22Rv1 (cell line): Measurements from ENCODE around the gene CTBP2.

Experiments used
- H3K27ac ChIP-seq: fragments of 450-650 bp; 2 replicates; pipeline ENCODE4 v1.5.1; 2017
- CTCF ChIP-seq: fragments of 450-650 bp; IDR thresholded peaks from 2 replicates; pipeline ENCODE4 v1.5.1; 2017; ENCODE audit warnings: mild to moderate bottlenecking
- ZFX ChIP-seq: fragments of 450-650 bp; IDR thresholded peaks from 2 replicates; pipeline ENCODE4 v1.6.1; 2017; ENCODE audit warnings: antibody characterized with exemption, borderline replicate concordance

Gene CTBP2

GRCh38 chr10:125177641-125178640 lies 17.6 kb upstream of the CTBP2 start:
- no peak overlapping the region for H3K27ac ChIP-seq
- TF ChIP-seq CTCF = no peak
- no peak for TF ChIP-seq ZFX

- TF ChIP-seq ZFX = no peak
- TF ChIP-seq CTCF = no peak
- no peak overlapping the region for H3K27ac ChIP-seq
These were observed 15.4 kb upstream of the CTBP2 start for GRCh38 chr10:125175807-125176206.

- TF ChIP-seq ZFX = no peak
- TF ChIP-seq CTCF = no peak
- H3K27ac ChIP-seq = no peak overlapping the region
These were observed 14.0 kb upstream of the CTBP2 start for GRCh38 chr10:125174360-125174759.

- TF ChIP-seq ZFX (no peak), CTCF (no peak)
- no peak overlapping the region for H3K27ac ChIP-seq
These were observed 12.3 kb upstream of the CTBP2 start for GRCh38 chr10:125172694-125173093.

GRCh38 chr10:125171402-125172306 lies 11.3 kb upstream of the CTBP2 start:
- no peak overlapping the region for H3K27ac ChIP-seq
- TF ChIP-seq CTCF = no peak
- no peak for TF ChIP-seq ZFX

GRCh38 chr10:125169915-125170314 lies 9.6 kb upstream of the CTBP2 start:
- TF ChIP-seq CTCF (no peak), ZFX (no peak)

More at GRCh38 chr10:125169915-125170314, 9.6 kb upstream of the CTBP2 start:
- no peak overlapping the region for H3K27ac ChIP-seq
